SU-DHL-6 (cell line): ENCODE results near the gene ANKS1B.

Source experiments
- CTCF ChIP-seq: fragments of 200-600 bp; sonication (generic); IDR thresholded peaks from one replicate; pipeline ENCODE4 v1.5.1; 2017; ENCODE audit warnings: antibody characterized with exemption, mild to moderate bottlenecking, low read length, moderate library complexity; ENCODE audit not compliant: insufficient read depth, poor library complexity, severe bottlenecking
- EZH2phosphoT487 ChIP-seq: fragments of 200-600 bp; sonication (generic), shearing (Covaris generic); conservative IDR thresholded peaks from 2 replicates; pipeline ENCODE4 v1.6.1; 2018; ENCODE audit warnings: mild to moderate bottlenecking, antibody characterized with exemption, low read length, moderate library complexity, mixed read lengths

- TF ChIP-seq CTCF (no peak), EZH2phosphoT487 (no peak)
Measured at GRCh38 chr12:99093166-99093565, 891.6 kb downstream of the ANKS1B start.
